Left kidney (tissue), 8 donors: ENCODE measurements around the gene IFNA1. TPM values are rescaled to one million over a fixed set of nuclear protein-coding genes. Genes with fewer than 3 reads are reported as not detected.
A peak's percentile ranks its signal among the peaks of the same experiment; 100 is the strongest.
"Not testable (repeated sequence)": the region's sequence is repeated elsewhere in the genome, so short reads cannot be mapped to it uniquely, and the experiment has no call there.

Experiments used
- DNase-seq: peaks from one replicate; pipeline ENCODE4 v3.0.0-alpha.2; 2013
- long read RNA-seq, 8 donors: transcript quantifications; one replicate each; lab custom pipeline, GENCODE V29; 2026
- polyA plus RNA-seq: library from polyadenylated mRNA; unstranded; fragments of 120-200 nt; gene quantifications from one replicate; pipeline ENCODE4 v1.2.1, GENCODE V29; 2013; ENCODE audit not compliant: insufficient read length

IFNA1 gene
- polyA plus RNA-seq = not detected
- long read RNA-seq, donor 1 = 0 reads
- long read RNA-seq, donor 2 = 0 reads
- long read RNA-seq, donor 3 = 0 reads
- long read RNA-seq, donor 4 = 0 reads
- long read RNA-seq, donor 5 = 0 reads
- long read RNA-seq, donor 6 = 0 reads
- long read RNA-seq, donor 7 = 0 reads
- long read RNA-seq, donor 8 = 0 reads

DNA sequence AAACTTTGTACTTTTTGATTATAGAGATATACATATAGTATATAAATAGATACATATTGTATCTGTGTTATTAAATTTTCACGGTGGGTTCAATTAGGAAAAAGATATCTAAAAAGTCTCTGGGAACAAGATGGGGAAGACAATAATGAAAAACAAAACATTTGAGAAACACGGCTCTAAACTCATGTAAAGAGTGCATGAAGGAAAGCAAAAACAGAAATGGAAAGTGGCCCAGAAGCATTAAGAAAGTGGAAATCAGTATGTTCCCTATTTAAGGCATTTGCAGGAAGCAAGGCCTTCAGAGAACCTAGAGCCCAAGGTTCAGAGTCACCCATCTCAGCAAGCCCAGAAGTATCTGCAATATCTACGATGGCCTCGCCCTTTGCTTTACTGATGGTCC, at the start of gene IFNA1:
Gene IFNA1 (plus strand): TSS at position 301 of the 400 bp plus-strand sequence. CDS start 69 bp downstream, at position 370.
- no peak for DNase-seq

DNA sequence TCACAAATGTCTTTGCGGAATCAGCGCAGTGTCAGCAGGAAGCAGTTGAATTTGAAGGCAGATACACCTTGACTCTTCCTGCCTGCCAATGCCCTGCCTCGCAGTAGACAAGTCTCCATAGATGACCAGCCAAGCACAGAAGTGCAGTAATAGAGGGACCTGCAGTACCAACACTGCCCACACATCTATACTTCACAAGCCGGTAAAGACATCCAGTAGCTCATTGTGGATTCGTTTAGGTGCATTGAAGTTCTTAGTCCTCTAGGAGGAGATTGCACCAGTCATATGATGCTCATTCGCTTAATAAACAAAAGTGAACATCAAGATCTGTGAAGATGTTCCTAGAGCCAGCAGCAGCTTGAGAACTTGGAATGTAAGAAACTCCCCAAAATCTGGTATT, 48.0 kb upstream of the IFNA1 start:
- DNase-seq = no peak

DNA sequence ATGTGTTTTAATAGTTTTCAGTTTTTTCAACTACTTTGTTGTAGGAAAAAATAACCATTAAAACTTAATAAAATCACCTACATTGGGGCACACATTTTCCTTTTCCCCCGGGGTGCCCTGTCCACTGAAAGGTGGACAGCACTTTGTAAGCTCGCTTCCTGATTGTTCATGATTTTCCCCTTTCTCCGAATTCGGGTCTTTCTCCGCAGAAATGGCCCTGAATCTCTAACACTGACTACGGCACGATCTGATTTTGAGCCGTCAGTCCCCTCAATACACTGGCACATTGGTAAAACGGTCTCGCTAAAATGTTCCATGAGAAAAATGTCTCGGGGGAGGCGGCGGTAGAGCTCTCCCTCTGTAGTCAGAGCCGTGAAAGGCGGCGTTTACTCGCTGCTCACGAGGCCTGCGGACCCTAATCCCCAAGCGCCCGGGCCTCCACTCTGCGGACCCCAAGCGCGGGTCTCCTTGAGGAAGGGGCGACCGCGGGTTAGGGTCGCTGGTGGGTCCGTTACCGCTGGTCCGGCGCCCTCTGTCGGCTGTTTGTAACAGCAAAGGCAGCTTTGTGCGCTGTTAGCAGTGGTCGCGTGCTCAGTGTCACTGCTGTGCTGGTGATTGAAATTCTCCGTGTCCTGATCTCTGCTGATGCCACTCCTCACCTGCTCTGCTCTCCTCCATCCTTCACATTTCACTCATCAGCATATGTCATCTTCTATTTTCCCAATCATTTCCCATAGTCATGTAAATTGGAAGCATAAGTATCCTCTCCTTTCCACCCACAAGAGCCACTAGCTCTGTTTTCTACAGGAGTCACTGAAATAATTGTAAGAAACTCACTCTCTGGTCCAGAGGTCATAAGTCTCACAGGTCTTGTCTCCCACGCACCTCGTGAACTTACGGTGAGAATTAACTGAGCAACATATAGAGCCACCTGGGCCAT, 44.2 kb upstream of the IFNA1 start:
- DNase-seq = peak; percentile 38

DNA sequence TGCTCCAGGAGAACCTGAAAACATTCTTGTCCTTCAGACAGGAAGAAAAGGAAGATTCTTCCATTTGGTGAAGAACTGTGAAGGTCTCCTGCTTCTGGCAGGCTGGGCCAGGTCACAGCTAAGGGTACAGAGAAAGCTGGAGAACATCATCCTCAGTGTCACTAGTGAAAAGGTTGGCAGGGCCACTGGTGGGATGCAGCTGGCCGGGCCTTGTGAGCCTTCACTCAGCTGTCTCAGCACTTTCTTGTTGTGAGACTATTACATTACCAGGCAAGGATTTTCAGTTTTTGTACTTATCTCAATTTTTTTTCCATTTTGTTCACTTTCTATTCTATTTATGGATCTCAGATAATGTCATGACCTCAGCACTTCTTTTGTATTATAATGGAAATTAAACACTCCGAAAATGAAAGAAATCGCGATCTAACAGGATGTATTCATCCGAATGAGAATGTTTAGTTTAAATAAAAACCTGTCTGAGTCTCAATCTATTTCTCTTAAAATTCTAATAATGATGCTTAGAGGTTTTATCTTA, 41.2 kb upstream of the IFNA1 start:
- no peak for DNase-seq

DNA sequence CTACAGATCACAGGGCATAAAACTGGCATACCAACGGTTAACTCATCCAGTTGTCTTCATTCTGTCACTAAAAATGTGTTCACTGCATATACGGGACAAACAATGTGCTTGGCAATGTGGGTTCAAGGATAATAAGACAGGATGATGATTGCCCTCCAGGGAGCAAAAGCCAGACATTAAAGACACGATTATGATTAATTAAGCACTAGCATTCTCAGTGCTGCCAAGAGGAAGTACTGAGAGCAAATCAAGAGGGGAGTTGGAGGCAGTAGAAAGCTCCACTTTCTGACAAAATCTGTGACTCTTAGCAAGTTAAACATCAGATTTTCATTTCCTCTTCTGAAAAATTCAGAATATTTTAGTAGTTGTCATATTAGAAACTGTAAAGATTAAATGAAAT, 40.3 kb upstream of the IFNA1 start:
- no peak for DNase-seq

DNA sequence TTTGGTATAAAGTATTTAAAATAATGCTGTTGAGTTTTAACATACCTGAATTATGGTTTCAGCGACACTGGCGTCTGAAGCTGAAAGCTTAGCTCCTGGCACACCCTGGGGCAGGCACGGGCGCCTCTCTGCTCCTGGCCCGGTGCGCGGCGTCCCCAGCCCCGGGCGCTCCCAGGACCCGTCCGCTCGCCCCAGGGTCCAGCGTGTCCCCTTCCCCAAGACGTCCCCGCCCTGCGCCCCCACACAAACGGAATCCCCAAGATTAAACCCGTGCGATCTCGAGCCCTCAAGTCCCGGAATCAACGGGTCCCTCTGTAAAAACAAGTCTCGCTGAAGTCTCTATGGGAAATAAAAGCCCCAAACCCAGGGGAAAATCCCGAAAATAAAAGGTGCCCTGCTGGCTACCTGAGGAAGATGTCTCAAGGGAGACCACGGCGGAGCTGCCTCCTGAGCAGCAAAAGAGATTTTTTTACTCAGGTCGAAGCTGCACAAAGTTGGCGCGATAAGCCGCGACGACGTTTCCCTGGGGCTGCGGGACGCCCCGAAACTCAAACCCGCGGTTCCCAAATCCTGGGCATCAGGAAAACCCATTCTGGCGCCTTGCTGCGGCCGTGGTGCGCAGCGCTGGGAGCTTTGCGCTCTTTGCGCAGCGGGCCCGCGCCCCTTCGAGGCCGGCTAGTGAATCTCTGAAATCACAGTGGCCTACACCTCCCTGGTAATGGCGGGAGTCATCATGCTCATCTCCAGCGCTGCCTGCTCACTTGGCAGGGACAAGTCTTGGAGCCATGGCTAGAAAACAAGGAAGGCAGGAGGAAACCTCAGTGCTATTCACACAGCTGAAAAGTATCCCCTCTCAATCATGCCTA, 37.6 kb upstream of the IFNA1 start:
- DNase-seq = peak; percentile 21

DNA sequence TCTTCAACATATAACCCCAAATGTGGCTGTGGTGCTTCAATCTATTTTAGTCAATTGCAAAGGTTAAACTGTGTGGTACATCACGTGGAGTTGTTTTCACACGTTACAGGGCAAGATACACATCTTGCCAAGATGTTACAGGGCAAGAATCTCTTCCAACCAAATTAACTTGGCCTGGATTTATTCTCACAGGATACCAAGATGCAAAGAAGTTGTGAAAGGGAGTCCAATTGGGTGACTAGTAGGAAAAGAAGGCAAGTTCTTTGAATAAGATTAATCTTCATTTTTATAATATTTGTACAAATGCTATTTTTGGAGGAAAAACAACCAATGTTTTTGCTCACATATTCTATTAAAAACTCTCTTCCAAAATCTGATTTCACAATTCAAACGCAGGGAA, 36.1 kb upstream of the IFNA1 start:
- DNase-seq = no peak

DNA sequence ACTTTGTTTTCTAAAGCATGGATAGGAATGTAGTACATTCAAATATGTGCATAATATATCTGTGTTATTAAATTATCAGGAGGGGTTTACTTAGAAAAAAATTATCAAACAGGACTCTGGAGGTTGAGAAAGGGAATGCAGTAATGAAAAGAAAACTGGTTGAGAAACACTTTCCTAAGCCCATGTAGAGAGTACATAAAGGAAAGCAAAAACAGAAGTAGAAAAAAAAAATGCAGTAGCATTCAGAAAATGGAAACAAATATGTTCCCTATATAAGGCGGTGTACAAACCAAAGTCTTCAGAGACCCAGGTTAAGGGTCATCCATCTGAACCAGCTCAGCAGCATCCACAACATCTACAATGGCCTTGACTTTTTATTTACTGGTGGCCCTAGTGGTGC, 31.4 kb upstream of the IFNA1 start, which contains the start of gene IFNA8:
Gene IFNA8 (plus strand): TSS at position 301 of the 400 bp plus-strand sequence. CDS start 60 bp downstream, at position 361.
- DNase-seq = no peak

DNA sequence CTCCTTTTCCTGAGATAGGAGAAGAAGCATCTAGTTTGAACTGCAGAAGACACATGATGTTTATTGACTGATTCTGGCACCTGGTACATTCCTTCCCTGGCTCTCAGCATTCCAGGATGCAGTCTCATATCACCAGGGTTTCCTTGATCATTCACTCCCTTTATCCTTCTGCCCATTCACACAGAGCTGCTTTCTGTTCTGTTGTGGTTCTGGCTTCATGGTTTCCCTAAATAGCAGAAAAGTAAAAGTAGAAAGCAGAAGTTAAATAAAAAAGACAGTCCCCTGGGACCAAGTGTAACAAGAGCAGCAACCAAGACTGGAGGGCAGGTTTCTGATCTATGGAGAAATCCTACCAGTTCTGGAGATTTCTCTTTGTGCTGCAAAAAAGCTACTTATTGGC, 28.1 kb upstream of the IFNA1 start:
- DNase-seq = no peak

DNA sequence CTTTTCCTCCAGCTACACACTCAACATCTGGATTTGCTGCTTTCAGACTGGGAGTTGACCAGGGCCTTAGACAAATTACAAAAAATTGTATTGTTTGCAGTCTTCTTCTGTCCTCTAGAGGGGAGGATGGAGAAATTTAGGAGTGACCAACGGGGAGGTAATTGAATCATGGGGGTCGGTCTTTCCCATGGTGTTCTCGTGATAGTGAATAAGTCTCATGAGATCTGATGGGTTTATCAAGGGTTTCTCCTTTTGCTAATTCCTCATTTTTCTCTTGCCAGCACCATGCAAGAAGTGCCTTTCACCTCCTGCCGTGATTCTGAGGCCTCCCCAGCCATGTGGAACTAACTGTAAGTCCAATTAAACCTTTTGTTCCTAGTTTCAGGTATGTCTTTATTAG, 27.1 kb upstream of the IFNA1 start:
- DNase-seq = no peak

DNA sequence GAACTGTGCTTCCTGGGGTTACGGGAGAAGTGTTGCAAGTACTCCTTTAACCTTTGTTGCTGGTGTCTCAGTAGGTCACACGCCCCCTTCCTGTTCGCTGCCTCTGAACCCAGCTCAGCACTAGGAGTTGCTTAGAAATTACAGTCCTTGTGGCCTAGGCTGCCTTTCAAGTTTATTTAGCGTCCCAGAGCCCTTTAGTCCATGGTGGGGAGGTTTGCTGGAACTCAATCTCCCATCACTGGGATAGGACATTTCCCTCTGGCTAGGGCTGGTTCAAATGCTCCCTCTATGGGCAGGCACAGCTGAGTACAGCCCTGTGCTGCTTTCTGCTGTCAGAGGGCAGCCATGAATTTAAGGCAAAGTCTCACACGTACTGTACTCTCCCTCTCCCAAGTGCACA, 26.6 kb upstream of the IFNA1 start:
- DNase-seq = no peak

DNA sequence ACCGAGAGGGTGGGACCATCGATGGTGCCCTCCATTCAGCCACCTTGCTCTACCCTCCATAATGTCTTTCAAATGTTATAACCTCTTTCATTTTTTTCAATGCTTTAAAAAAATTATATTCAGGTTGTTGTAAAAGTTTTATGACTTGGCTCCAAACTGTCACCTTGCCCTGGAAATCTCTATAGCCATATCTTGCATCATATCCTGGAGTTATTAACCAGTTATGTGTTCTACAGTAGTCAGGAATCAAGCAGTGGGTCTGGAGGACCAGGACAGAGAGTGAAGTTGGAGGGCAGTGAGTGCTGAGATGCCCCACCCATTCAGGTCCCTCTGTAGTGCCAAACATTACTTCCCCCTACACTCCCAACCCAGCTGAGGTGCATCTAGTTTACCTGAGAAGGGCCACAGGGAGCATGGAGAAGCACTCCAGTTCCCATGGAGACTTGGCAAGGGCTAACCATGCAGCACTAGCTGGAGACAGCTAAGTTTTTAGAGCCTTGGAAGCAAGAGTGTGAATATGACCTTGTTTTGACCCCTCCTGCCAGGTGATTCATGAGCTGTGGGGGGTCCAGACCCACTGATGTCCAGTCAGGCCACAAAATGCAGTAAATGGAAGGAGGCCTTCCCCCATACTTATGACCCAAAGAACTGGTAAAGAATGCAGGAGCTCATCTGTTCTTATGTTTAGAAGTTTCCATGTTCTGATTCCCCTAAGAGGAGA, 25.9 kb upstream of the IFNA1 start:
- no peak for DNase-seq

DNA sequence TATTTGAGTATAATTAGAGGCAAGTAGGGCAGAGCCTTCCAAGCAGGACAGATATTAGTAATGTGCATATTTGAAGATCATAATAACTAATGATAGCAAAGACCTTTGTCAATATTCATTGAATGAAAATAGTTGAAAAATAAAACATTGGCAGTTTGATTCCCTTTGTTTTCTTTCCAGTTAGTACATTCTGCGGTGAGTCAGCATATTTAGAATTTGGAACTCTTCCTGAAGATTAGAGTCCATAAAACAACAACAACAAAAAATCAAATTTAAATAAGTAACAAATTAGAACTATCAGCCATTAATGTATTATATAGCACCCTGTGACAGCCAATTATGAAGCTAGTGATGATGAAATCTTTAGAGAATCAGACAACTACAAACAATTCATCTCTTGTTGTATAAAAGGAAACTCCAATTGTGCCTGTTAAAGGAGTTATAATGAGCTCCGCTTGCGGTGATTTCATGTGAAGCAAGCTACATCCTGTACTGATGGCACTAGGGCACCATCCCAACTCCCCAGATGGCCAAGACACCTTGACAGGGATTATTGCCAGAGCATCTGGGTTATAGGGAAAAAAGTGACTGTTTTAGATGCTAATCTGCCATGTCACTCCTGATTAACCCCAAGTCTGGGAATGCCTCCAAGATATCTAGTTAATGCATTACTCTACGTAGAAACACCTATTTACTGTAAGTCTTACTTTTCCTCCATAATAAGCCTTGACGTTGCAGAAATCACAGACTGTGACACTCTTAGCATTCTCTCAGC, 24.6 kb upstream of the IFNA1 start:
- no peak for DNase-seq

DNA sequence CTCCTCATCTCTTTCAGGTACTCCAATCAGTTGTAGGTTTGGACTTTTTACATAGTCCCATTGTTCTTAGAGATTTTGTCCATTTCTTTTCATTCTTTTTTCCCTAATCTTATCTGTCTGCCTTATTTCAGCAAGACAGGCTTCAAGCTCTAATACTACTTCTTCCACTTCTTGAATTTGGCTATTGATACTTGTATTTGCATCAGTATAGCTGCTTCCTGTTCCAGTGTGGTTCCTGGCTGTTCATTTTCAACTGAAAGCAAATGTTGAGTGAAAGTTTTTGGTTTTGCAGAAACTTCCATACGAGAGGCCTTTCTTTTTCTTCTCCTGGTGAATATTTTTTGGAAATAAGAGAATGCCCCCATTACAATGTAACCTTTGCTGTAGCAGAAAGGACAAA, 12.0 kb upstream of the IFNA1 start:
- no peak for DNase-seq

DNA sequence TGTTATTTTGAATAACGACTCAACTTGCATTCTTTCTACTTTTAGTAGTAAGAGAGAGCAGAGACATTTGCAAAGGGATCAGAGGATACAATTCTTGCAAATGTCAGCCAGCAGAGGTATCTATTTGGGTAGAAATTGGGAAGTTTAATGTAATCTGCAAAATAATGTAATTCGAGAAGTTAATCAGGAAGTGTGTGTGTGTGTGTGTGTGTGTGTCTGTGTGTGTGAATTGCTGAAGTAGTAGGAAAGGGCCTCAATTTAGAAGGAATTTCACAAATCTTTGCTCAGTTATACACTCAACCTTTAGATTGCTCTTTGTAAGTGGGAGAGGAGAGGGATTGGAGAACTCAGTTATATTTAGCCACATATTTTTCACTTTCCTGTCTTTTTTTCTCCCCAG, 11.0 kb upstream of the IFNA1 start:
- DNase-seq = no peak

DNA sequence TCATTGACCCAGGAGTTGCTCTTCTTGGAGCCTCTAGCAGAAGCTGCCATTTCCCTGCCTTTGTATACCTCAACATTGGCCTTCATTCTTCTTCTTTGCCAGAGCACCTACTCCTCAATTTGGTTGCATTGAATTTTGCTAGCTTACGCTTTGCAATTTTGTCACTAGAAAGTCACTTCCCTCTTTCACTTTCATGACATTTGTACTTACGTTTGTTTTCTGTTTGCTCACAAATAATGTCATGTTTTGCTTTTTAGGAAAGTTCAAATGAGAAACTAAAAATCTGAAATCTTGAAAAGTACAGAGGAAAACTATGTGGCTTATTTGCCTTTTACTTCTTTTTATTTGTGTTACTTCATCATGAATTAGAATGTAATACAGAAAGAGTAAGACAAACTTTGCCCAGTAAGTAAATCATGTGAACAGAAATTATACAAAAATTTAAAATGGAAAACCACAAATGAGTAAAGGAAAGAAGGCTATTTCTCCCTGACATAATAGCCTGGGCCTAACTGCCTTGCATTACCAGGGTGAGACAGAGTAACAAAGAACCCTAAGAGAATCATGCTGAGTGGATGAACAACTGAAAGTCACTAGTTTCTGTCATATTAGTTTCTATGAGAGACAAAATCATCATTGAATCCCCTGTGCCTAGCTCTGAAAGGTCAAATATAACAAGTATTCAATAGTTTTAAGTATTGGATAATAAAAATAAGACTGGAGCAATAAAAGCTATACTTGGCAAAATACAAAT, 7.4 kb upstream of the IFNA1 start:
- no peak for DNase-seq

DNA sequence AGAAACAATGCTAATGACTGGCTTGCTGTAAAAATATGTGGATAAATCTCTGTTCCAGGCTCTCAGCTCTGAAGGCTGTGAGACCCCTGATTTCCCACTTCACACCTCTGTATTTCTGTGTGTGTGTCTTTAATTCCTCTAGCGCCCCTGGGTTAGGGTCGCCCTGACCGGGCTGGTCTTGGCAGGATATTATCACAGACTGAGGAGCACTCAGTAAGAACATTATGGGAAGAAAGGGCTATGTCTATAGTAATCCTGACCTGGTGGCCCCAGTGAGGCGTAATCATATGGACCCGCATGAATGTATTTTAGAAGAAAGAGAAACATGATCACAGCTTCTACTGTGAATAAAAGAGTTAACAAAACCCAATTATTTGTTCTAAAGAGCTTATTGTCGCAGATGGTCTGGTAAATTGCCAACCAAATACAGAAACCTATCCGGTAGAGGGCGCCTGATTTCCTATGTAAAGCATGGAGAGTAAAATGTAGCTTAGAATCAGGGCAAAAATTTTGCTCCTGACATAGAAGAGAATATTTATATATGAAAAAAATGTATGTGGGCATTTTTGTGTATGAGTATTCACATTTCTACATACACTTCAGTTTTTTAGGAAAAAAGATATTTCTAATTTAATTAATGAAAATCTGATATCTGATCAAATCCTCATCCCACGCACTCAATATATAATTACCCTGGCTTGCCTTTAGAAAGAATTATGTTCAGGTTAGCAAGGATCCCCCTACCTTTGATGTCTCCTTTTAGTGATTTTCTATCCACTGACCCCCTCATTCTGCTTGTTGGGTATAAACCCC, 5.8 kb upstream of the IFNA1 start:
- DNase-seq = no peak

DNA sequence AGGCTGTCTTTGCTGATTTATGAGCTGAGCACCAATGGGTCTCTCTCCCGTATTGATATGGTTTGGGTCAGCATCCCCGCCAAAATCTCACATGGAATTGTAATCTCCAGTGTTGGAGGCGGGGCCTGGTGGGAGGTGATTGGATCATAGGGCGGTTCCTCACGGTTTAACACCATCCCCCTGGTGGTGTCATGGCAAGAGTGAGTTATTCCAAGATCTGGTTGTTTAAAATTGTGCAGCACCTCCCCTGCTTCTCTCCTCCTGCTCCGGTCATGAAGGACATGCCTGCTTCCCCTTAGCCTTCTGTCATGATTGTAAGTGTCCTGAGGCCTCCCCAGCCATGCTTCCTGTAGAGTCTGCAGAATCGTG, 5.2 kb upstream of the IFNA1 start:
- DNase-seq = not testable (repeated sequence)
